HL-60 (cell line): ENCODE data around the gene FAM240A.

Experiments
- SPI1 ChIP-seq: IDR thresholded peaks from 2 replicates; pipeline ENCODE4 v1.6.1; 2012; ENCODE audit warnings: low read depth, mild to moderate bottlenecking, borderline replicate concordance
- TF ChIP-seq, protein P1 (sequence below): IDR thresholded peaks from one replicate; pipeline ENCODE4 v1.5.1; 2011; ENCODE audit warnings: low read length, control low read depth, inconsistent platforms; ENCODE audit not compliant: insufficient read depth

DNA sequence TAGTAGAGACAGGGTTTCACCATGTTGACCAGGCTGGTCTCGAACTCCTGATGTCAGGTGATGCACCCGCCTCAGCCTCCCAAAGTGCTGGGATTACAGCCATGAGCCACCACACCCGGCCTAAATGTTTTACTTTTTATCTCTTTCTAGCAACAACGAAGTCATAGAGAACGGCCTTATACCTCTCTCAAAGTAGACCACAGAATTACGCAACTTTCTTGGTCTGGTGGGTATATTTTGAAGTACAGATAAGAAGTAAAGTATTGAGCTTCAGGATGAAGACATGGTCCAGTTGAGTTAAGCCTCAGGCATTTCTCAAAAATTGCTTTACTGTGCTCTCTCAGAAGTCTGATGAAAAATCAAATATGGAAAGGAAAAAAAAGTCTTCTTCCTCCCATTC lies 30.6 kb downstream of the FAM240A start:
- no peak for TF ChIP-seq SPI1
- TF ChIP-seq, protein P1, sequence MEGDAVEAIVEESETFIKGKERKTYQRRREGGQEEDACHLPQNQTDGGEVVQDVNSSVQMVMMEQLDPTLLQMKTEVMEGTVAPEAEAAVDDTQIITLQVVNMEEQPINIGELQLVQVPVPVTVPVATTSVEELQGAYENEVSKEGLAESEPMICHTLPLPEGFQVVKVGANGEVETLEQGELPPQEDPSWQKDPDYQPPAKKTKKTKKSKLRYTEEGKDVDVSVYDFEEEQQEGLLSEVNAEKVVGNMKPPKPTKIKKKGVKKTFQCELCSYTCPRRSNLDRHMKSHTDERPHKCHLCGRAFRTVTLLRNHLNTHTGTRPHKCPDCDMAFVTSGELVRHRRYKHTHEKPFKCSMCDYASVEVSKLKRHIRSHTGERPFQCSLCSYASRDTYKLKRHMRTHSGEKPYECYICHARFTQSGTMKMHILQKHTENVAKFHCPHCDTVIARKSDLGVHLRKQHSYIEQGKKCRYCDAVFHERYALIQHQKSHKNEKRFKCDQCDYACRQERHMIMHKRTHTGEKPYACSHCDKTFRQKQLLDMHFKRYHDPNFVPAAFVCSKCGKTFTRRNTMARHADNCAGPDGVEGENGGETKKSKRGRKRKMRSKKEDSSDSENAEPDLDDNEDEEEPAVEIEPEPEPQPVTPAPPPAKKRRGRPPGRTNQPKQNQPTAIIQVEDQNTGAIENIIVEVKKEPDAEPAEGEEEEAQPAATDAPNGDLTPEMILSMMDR, result no peak
